HFF-Myc (cell line): ENCODE data around the gene SDK2.

Source experiments
- DNase-seq: peaks from one replicate; pipeline ENCODE4 v3.0.0-alpha.2; 2011; ENCODE audit warnings: low read depth; ENCODE audit errors: extremely low read depth
- H3K4me3 ChIP-seq: replicated peaks from 2 replicates; pipeline ENCODE4 v1.5.1; 2011; ENCODE audit warnings: low read depth, mild to moderate bottlenecking, control low read depth, low read length
- CTCF ChIP-seq: IDR thresholded peaks from 2 replicates; pipeline ENCODE4 v1.5.1; 2012; ENCODE audit warnings: mild to moderate bottlenecking, low read depth, low read length, control low read depth; ENCODE audit errors: missing control alignments

The SDK2 gene

DNA sequence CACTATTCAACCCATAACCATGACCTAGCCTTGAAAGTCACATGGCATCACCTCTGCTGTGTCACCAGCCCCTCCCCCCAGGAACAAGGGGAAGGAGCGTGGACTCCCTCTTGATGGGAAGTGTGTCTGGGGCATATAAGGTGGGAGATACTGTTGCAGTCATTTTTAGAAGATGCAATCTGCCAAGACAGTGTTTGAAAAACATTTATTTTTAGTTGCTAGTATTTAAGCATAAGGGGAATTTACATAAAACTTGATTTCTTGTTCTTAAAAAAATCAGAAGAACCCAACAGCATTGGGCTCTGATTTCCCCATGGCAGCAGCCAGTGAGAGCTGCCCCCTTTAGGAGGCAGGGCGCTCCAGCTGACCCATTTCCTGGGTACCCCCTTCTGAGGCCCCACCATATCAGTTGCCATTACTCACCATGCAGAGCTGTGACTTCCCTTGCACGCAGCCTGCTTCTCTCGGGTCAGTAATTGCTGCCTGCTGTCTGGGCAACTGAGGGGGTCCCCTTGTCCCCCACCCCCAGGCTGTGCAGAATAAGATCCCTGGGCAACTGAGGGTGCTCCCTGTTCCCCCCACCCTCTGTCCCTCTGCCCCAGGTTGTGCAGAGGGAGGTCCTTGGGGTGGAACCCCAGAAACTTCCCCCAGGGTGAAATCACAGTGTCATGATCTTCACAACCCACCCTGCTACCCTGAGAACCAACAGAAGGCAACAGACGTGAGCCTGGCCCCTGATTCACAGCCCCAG is 320.7 kb downstream of the SDK2 start:
- TF ChIP-seq CTCF, result no peak
- DNase-seq, result no peak
- no peak overlapping the region for H3K4me3 ChIP-seq

DNA sequence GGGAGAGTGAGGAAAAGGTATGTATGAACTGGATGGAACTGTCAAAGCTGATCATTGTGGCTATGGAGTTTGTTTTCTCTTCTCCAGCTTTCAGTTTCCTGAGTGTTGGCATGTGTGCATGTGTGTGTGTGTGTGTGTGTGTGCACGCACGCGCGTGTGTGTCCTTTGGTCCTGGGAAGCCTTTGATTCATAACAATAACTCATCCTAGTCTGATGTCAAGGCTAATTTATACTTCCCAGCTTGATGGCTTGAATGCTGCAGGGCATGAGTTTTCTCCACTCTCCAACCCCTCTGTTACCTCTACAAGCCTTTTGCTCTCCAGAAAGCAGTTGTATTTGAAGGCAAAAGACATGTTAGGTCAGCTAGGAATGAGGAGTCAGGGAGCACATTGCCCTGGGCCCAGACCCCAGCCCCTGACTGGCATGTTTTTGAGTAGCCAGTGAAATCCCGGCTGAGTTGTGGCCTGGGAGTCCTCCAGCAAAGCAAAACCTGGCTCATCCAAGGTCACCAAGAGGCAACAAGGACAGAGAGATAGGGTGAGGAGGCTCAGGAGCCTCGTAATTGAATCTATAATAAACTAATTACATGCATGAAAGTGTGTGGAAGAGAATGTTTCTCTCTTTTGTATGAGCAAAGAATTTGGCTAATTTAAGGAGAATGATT is 323.5 kb downstream of the SDK2 start:
- TF ChIP-seq CTCF, result no peak
- DNase-seq, result no peak
- H3K4me3 ChIP-seq, result no peak overlapping the region

GRCh38 chr17:73319766-73320165 is 324.5 kb downstream of the SDK2 start:
- no peak for TF ChIP-seq CTCF
- H3K4me3 ChIP-seq, result no peak overlapping the region
- DNase-seq, result no peak

- H3K4me3 ChIP-seq, result no peak overlapping the region
- no peak for TF ChIP-seq CTCF
- no peak for DNase-seq
Observed at GRCh38 chr17:73318836-73319235, 325.4 kb downstream of the SDK2 start.

DNA sequence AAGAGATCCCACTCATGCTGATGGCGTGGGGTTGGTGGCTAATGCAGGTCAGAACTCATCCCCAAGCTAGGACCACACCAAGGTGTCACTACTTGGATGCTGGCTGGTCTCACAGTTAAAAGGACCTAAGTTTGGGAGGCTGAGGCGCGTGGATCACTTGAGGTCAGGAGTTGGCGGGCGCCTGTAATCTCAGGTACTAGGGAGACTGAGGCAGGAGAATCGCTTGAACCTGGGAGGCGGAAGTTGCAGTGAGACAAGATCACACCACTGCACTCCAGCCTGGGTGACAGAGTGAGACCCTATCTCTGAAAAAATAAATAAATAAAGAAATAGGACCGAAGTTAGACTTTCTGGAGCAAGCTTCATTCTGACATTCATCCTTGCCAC is 325.8 kb downstream of the SDK2 start:
- TF ChIP-seq CTCF, result no peak
- no peak for DNase-seq

GRCh38 chr17:73317513-73318426 is 326.5 kb downstream of the SDK2 start:
- DNase-seq, result no peak
- no peak overlapping the region for H3K4me3 ChIP-seq
- no peak for TF ChIP-seq CTCF

More for the DNA sequence above, 325.8 kb downstream of the SDK2 start:
- H3K4me3 ChIP-seq, result no peak overlapping the region
